H1 (cell line): Measurements from ENCODE around the gene PSTK. TPM values are rescaled to one million over a fixed set of nuclear protein-coding genes. Genes with fewer than 3 reads are reported as not detected.

ENCODE experiments used
- CTCF ChIA-PET: fragments of 300-600 bp; sonication (Branson Sonifier 250); formaldehyde crosslinking; loops from one replicate; lab custom pipeline; 2021; ENCODE audit not compliant: partially characterized antibody; lab: Charles Lee
- POLR2A ChIA-PET: fragments of 300-600 bp; sonication (Branson Sonifier 250); formaldehyde crosslinking; loops from one replicate; lab custom pipeline; 2021; ENCODE audit warnings: inconsistent platforms; ENCODE audit not compliant: partially characterized antibody; lab: Charles Lee
- DNase-seq, 2 experiments: peaks; one replicate each; pipeline versions ENCODE4 v3.0.0 to v3.0.0-alpha.2; 2010 to 2022; ENCODE audit warnings: low spot score in 2 of 2, low read depth in 1 of 2, mixed read lengths in 1 of 2
- FAIRE-seq: peaks from 2 replicates; lab custom pipeline; 2011; peaks lifted over from hg19 to GRCh38; lab: Jason Lieb, UNC
- H2AFZ ChIP-seq: 2 replicates; pipeline ENCODE4 v1.8.1; 2012; ENCODE audit warnings: low read length, inconsistent platforms
- H2AK5ac ChIP-seq: 2 replicates; pipeline ENCODE4 v1.6.1; 2013; ENCODE audit warnings: low read depth, low read length
- H2BK120ac ChIP-seq: replicated peaks from 2 replicates; pipeline ENCODE3; 2013; ENCODE audit warnings: low read depth, low read length, inconsistent platforms
- H2BK12ac ChIP-seq: 2 replicates; pipeline ENCODE4 v1.6.1; 2013; ENCODE audit warnings: low read depth, low read length
- H2BK15ac ChIP-seq: 2 replicates; pipeline ENCODE4 v1.6.1; 2013; ENCODE audit warnings: low read length
- H2BK20ac ChIP-seq: 2 replicates; pipeline ENCODE4 v1.6.1; 2013; ENCODE audit warnings: low read length
- H2BK5ac ChIP-seq: 2 replicates; pipeline ENCODE4 v1.6.1; 2013; ENCODE audit warnings: low read depth, low read length
- H3K14ac ChIP-seq: 2 replicates; pipeline ENCODE4 v1.6.1; 2013; ENCODE audit warnings: inconsistent platforms; ENCODE audit not compliant: insufficient read length
- H3K18ac ChIP-seq: 2 replicates; pipeline ENCODE4 v1.6.1; 2013; ENCODE audit warnings: low read length; ENCODE audit errors: extremely low read depth
- H3K23ac ChIP-seq: 2 replicates; pipeline ENCODE4 v1.6.1; 2013; ENCODE audit warnings: inconsistent platforms; ENCODE audit not compliant: insufficient read length
- H3K23me2 ChIP-seq: 2 replicates; pipeline ENCODE4 v1.6.1; 2013; ENCODE audit warnings: low read depth, low read length
- H3K27ac ChIP-seq: 2 replicates; pipeline ENCODE4 v1.6.1; 2011; ENCODE audit warnings: low read depth, low read length, inconsistent platforms
- H3K27me3 ChIP-seq, 4 experiments: replicated peaks in 1 of 4; 1 replicate in 1 of 4; 2 replicates in 3 of 4; pipeline versions ENCODE4 v1.6.1 to v1.8.1; 2011 to 2013; ENCODE audit warnings: low read length in 3 of 4, mild to moderate bottlenecking in 3 of 4, inconsistent platforms in 2 of 4, mixed read lengths in 2 of 4, moderate library complexity in 1 of 4; ENCODE audit not compliant: control insufficient read depth in 3 of 4, insufficient read depth in 3 of 4; ENCODE audit errors: extremely low read depth in 1 of 4
- H3K36me3 ChIP-seq, 4 experiments: 2 replicates each; pipeline versions ENCODE4 v1.6.1 to v1.8.1; 2011 to 2013; ENCODE audit warnings: mild to moderate bottlenecking in 4 of 4, low read length in 3 of 4, moderate library complexity in 2 of 4, control low read depth in 1 of 4, inconsistent platforms in 1 of 4; ENCODE audit not compliant: insufficient read depth in 4 of 4, control insufficient read depth in 2 of 4
- H3K4ac ChIP-seq: replicated peaks from 2 replicates; pipeline ENCODE3; 2013; ENCODE audit warnings: low read length, low read depth, mixed read lengths, inconsistent platforms; ENCODE audit not compliant: insufficient read length
- H3K4me1 ChIP-seq, 4 experiments: replicated peaks in 1 of 4; 1 replicate in 1 of 4; 2 replicates in 3 of 4; pipeline versions ENCODE4 v1.6.1 to v1.8.1; 2011 to 2013; ENCODE audit warnings: low read length in 3 of 4, inconsistent platforms in 2 of 4, mixed read lengths in 1 of 4; ENCODE audit not compliant: insufficient read depth in 4 of 4, control insufficient read depth in 3 of 4
- H3K4me2 ChIP-seq, 2 experiments: 2 replicates each; pipeline versions ENCODE4 v1.6.1 to v1.8.1; 2011 to 2013; ENCODE audit warnings: low read depth in 2 of 2, low read length in 2 of 2, control low read depth in 1 of 2, inconsistent platforms in 1 of 2, mild to moderate bottlenecking in 1 of 2; ENCODE audit not compliant: insufficient read depth in 1 of 2
- H3K4me3 ChIP-seq, 4 experiments: fragments of 200-600, 300-600 bp in 1 of 4; sonication (generic), shearing (Covaris generic), sonication (Bioruptor Twin) in 1 of 4; 2 replicates each; pipeline versions ENCODE4 v1.5.1 to v1.8.1; 2011 to 2016; ENCODE audit warnings: low read length in 4 of 4, low read depth in 3 of 4, control low read depth in 2 of 4, inconsistent platforms in 2 of 4, mild to moderate bottlenecking in 2 of 4, mixed read lengths in 1 of 4, moderate library complexity in 1 of 4; ENCODE audit not compliant: insufficient read depth in 2 of 4; ENCODE audit errors: extremely low read depth in 1 of 4
- H3K56ac ChIP-seq: replicated peaks from 2 replicates; pipeline ENCODE3; 2013; ENCODE audit warnings: low read depth, mild to moderate bottlenecking, mixed read lengths, low read length, inconsistent platforms; ENCODE audit not compliant: insufficient read length
- H3K79me1 ChIP-seq: 2 replicates; pipeline ENCODE4 v1.6.1; 2013; ENCODE audit warnings: low read depth, low read length, control low read depth
- H3K79me2 ChIP-seq, 2 experiments: 2 replicates each; pipeline versions ENCODE4 v1.6.1 to v1.8.1; 2012 to 2013; ENCODE audit warnings: low read length in 2 of 2, mild to moderate bottlenecking in 2 of 2, inconsistent platforms in 1 of 2; ENCODE audit not compliant: insufficient read depth in 2 of 2, control insufficient read depth in 1 of 2
- H3K9ac ChIP-seq, 4 experiments: replicated peaks in 1 of 4; 1 replicate in 1 of 4; 2 replicates in 3 of 4; pipeline versions ENCODE4 v1.6.1 to v1.8.1; 2011 to 2013; ENCODE audit warnings: low read depth in 3 of 4, low read length in 3 of 4, control low read depth in 2 of 4, mild to moderate bottlenecking in 2 of 4, moderate library complexity in 2 of 4, inconsistent platforms in 1 of 4; ENCODE audit errors: extremely low read depth in 1 of 4
- H3K9me3 ChIP-seq, 2 experiments: 2 replicates each; pipeline versions ENCODE4 v1.6.1 to v1.8.1; 2012 to 2013; ENCODE audit warnings: mild to moderate bottlenecking in 2 of 2, moderate library complexity in 2 of 2, control low read depth in 1 of 2, inconsistent platforms in 1 of 2, low read depth in 1 of 2, low read length in 1 of 2, mixed read lengths in 1 of 2; ENCODE audit not compliant: insufficient read depth in 2 of 2
- H4K20me1 ChIP-seq, 2 experiments: replicated peaks in 1 of 2; 2 replicates each; pipeline versions ENCODE3 to v1.8.1; 2011 to 2013; ENCODE audit warnings: inconsistent platforms in 2 of 2, low read length in 2 of 2, mild to moderate bottlenecking in 1 of 2; ENCODE audit not compliant: insufficient read depth in 2 of 2, control insufficient read depth in 1 of 2
- H4K5ac ChIP-seq: 2 replicates; pipeline ENCODE4 v1.6.1; 2013; ENCODE audit warnings: low read length, low read depth, mixed read lengths, inconsistent platforms; ENCODE audit not compliant: insufficient read length
- H4K8ac ChIP-seq: 2 replicates; pipeline ENCODE4 v1.8.0; 2013; ENCODE audit warnings: mild to moderate bottlenecking, moderate library complexity, low read length, inconsistent platforms; ENCODE audit not compliant: insufficient read depth; ENCODE audit errors: extremely low read depth
- H4K91ac ChIP-seq: replicated peaks from 2 replicates; pipeline ENCODE3; 2013; ENCODE audit warnings: low read length, mixed read lengths, inconsistent platforms; ENCODE audit not compliant: insufficient read length
- CHD2 ChIP-seq: IDR thresholded peaks from 2 replicates; pipeline ENCODE4 v1.6.1; 2012; ENCODE audit warnings: low read length, improper control_type of control experiment
- CTCF ChIP-seq, 3 experiments: IDR thresholded peaks; 1 replicate in 2 of 3; 2 replicates in 1 of 3; pipeline versions ENCODE4 v1.5.1 to v1.6.1; 2011; ENCODE audit warnings: low read length in 3 of 3, mild to moderate bottlenecking in 3 of 3, inconsistent platforms in 2 of 3, low read depth in 1 of 3, moderate library complexity in 1 of 3; ENCODE audit not compliant: insufficient read depth in 1 of 3; ENCODE audit errors: control extremely low read depth in 1 of 3
- EGR1 ChIP-seq: IDR thresholded peaks from 2 replicates; pipeline ENCODE4 v1.6.1; 2011; ENCODE audit warnings: low read depth, low read length, borderline replicate concordance
- GABPA ChIP-seq: IDR thresholded peaks from 2 replicates; pipeline ENCODE4 v1.6.1; 2011; ENCODE audit warnings: mild to moderate bottlenecking, low read length, moderate library complexity, borderline replicate concordance; ENCODE audit not compliant: insufficient read depth
- POLR2AphosphoS5 ChIP-seq: IDR thresholded peaks from 2 replicates; pipeline ENCODE4 v1.6.1; 2011; ENCODE audit warnings: low read depth, low read length
- POU5F1 ChIP-seq: IDR thresholded peaks from 2 replicates; pipeline ENCODE4 v1.6.1; 2011; ENCODE audit warnings: low read depth, mild to moderate bottlenecking, low read length, moderate library complexity
- RXRA ChIP-seq: IDR thresholded peaks from 2 replicates; pipeline ENCODE4 v1.6.1; 2011; ENCODE audit warnings: low read depth, mild to moderate bottlenecking, low read length, moderate library complexity; ENCODE audit not compliant: insufficient read depth
- SP2 ChIP-seq: IDR thresholded peaks from 2 replicates; pipeline ENCODE4 v1.6.1; 2012; ENCODE audit warnings: mild to moderate bottlenecking, low read length, inconsistent platforms
- SUZ12 ChIP-seq: fragments of 200-600 bp; sonication (generic); IDR thresholded peaks from 2 replicates; pipeline ENCODE4 v1.6.1; 2012; ENCODE audit warnings: mild to moderate bottlenecking, inconsistent platforms, low read length, moderate library complexity, mixed read lengths
- ZNF274 ChIP-seq: IDR thresholded peaks from 2 replicates; pipeline ENCODE4 v1.7.0; 2012; ENCODE audit warnings: low read length, borderline replicate concordance; ENCODE audit errors: extremely low read depth
- WGBS, 2 experiments: shearing (Covaris generic) in 1 of 2; methylation state at CpG; one replicate each; pipeline versions ENCODE4 v1.1.6 to v1.1.7; 2013 to 2015; ENCODE audit warnings: low lambda C conversion rate in 2 of 2, mixed read lengths in 2 of 2, inconsistent platforms in 1 of 2, low coverage in 1 of 2, missing lambda C conversion rate in 1 of 2; ENCODE audit not compliant: insufficient replicate concordance in 2 of 2, insufficient coverage in 1 of 2, insufficient read length in 1 of 2; ENCODE audit errors: extremely low coverage in 1 of 2, missing lambda C conversion rate in 1 of 2; 5-methylcytosine and 5-hydroxymethylcytosine counted together
- polyA plus RNA-seq, 7 experiments: library from polyadenylated mRNA; depleted of rRNA in 3 of 7; stranded (reverse) in 5 of 7; unstranded in 2 of 7; fragments of >200 nt in 5 of 7; fragments of 200-250 nt in 2 of 7; gene quantifications; 1 replicate in 5 of 7; 2 replicates in 1 of 7; 4 replicates in 1 of 7; pipeline versions ENCODE4 v1.2.1 to v1.2.3, GENCODE V29; 2011 to 2013; ENCODE audit warnings: missing spikeins in 2 of 7, mixed read lengths in 2 of 7
- total RNA-seq: library from RNA; stranded (reverse); fragmentation: NEBNext Ultra II Directional; extraction: Animal tissue kit (Norgen Biotek cat#: 25700); gene quantifications from 2 replicates; pipeline ENCODE4 v1.2.1, GENCODE V29; 2021

The PSTK gene
- total and polyA plus RNA-seq, 2 of the 8 experiments (the other 6 are each of a cell fraction or from before 2014, with no cell fraction given) = 4.4 to 6.6 TPM

- Histone ChIP-seq H3K4me1 (no peaks in the 10 kb centered on the region), H3K27me3 (no peaks in the 10 kb centered on the region), H3K79me2 (no peaks in the 10 kb centered on the region), H3K14ac (no peak overlapping the region), H2BK120ac (no peak overlapping the region), H3K4me2 (no peak overlapping the region), H4K20me1 (no peaks in the 10 kb centered on the region), H2AK5ac (no peak overlapping the region), H3K23me2 (no peaks in the 10 kb centered on the region), H3K23ac (no peak overlapping the region), H3K27ac (no peak overlapping the region), H4K8ac (no peak overlapping the region), H3K4ac (no peak overlapping the region), H3K79me1 (no peaks in the 10 kb centered on the region), H3K4me3 (no peak overlapping the region), H2BK12ac (no peak overlapping the region), H4K91ac (no peak overlapping the region), H3K9ac (no peak overlapping the region), H2BK5ac (no peak overlapping the region), H2AFZ (no peak overlapping the region), H2BK15ac (no peak overlapping the region), H3K56ac (no peak overlapping the region), H2BK20ac (no peak overlapping the region), H4K5ac (no peak overlapping the region), H3K9me3 (no peaks in the 10 kb centered on the region), H3K18ac (no peak overlapping the region), H3K36me3 (peaks cover 0 to 19% (median 7%) of the 10 kb centered on the region in 4 experiments; a peak in 4 of 8 replicates)
- ChIA-PET POLR2A (no interaction called here), CTCF (interaction anchor here (0.6 to 1.2 kb wide), 2 partner anchors 56 to 209 kb away, joined by 3 read pairs; no protein-coding TSS in a partner anchor)
- no peak for FAIRE-seq
- no peak for TF ChIP-seq SP2
- TF ChIP-seq CTCF (IDR thresholded peaks at IDR 0.05; ENCODE audit: control extremely low read depth in 1 of 3, insufficient read depth in 1 of 3, low read depth in 1 of 3, low read length in 3 of 3) = no peak
- no peak for TF ChIP-seq ZNF274
- TF ChIP-seq POU5F1 = no peak
- no peak for TF ChIP-seq POLR2AphosphoS5
- TF ChIP-seq CHD2 = no peak
- no peak for TF ChIP-seq EGR1
- no peak for TF ChIP-seq GABPA
- no peak for TF ChIP-seq RXRA
- no peak for TF ChIP-seq SUZ12
- WGBS, 2 experiments = 100% methylated on average over 1 of the region's 1 CpG; no CpG with 5 or more reads in 1 of the 2 experiments
- no peak for DNase-seq
These were observed 40.9 kb upstream of the PSTK start for GRCh38 chr10:122939133-122939855.
